Mesenteric fat pad (tissue), 1 donor: Measurements from ENCODE around the gene NFIB. TPM values are rescaled to one million over a fixed set of nuclear protein-coding genes. Genes with fewer than 3 reads are reported as not detected.

Source experiments
- DNase-seq: peaks from one replicate; pipeline ENCODE4 v3.0.0-alpha.2; 2020; ENCODE audit warnings: low spot score
- total RNA-seq: library from RNA; stranded (reverse); fragmentation: NEBNext Ultra II Directional; extraction: Animal tissue kit (Norgen Biotek cat#: 25700); gene quantifications from one replicate; pipeline ENCODE4 v1.2.1, GENCODE V29; 2021
- donor health status: DM: yes; HTN: yes; CAD: no.

NFIB gene
- total RNA-seq, 1 donor from 2014 or later: 143 TPM

GRCh38 chr9:14218253-14218652 is 95.7 kb downstream of the NFIB start:
- no peak for DNase-seq

- DNase-seq: no peak
Measured at GRCh38 chr9:14216612-14217194, 97.2 kb downstream of the NFIB start.

- DNase-seq: no peak
Measured at GRCh38 chr9:14215614-14216013, 98.3 kb downstream of the NFIB start.

DNA sequence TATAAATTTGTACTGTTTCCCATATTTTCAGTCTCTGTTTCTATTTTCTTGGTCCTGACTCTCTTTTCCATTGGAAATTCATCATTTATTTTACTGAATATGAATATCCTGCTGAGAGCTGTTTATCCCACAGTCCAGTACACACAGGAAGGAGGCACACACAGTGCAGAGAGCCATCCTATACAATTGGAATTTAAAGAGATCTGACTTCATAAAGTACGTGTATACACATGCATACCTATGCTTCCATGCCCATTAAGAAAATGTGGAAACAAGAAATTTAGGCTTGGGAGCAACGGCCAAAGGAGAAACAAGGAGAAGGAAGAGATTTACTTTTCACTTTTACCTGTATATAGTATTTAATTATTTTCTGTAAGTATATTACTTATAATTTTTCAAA is 99.2 kb downstream of the NFIB start:
- no peak for DNase-seq

DNA sequence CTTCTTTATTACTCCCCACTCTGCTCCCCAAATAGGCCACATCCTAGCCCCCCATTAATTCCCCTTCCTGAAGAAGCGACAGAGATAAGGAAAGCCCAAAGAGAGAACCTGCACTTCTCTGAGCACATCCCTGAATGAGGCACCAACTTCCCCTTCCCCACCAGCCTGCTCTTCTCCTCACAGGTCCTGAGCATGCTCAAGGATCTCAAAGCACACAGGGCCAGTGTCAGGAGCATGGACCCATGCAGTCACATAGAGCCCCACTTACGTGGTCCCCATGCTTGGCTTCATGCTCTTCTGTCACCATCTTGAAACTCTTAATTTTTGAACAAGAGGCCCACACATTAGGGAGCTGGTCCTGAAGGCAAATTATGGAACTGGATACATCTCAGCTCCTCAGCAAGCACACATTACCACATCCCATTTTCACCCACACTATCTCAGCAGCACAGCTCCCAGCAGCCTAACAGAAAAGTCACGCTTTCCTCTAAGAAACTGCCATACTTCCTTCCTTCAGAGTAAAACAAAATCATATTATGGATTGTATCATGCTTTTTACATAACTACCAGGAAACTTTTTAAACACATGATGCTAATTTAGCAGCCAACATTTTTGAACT is 99.8 kb downstream of the NFIB start:
- no peak for DNase-seq

- no peak for DNase-seq
Measured at GRCh38 chr9:14213504-14213903, 100.4 kb downstream of the NFIB start.

DNA sequence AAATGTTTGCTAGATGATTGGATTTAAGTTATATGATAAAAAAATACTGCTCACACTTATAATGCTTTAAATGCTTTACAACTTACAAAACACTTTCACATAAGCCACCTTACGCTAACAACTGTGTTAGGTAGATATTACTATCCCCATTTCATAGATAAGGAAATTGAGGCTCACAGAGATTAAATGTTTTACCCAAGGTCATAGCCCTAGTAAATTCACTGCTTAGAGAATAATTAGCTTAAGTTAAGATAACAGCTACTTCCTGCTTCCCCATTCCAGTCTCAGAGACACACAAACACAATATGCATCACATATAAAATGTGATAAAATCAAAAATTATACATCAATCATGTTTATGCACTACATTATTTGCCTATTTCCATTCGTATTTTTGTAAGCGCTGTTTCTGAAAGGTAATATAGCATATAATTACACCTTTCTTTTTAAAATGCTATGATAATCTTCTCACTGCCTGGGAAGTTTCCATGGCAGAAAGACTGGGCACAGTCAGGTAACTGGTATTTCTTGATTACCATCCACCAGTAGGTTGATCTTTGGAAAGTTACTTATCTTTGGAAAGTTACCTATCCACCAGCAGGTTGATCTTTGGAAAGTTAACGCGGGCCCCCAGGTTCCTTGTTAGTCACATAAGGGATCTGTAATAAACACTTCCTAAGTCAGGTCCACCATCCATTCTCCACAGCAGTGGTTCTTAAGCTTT is 101.1 kb downstream of the NFIB start:
- no peak for DNase-seq

DNA sequence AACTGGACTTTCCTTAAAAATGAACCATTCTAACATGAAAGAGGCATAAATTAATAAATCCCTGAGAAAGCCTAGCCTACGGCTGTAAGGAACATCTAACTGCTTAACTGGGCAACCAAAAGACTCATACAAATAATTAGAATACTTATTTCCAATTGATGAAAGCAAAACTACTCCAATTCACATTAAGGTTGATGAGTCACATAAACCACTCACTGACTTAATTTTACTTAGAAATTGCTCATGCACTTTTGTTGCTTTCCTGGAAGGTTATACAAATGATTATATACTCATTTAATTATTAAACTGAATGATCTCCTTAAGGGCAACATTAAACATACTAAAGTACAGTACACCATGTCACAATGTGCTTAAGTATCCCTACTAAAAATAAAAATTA is 101.9 kb downstream of the NFIB start:
- no peak for DNase-seq

GRCh38 chr9:14211564-14211963 is 102.4 kb downstream of the NFIB start:
- no peak for DNase-seq

DNA sequence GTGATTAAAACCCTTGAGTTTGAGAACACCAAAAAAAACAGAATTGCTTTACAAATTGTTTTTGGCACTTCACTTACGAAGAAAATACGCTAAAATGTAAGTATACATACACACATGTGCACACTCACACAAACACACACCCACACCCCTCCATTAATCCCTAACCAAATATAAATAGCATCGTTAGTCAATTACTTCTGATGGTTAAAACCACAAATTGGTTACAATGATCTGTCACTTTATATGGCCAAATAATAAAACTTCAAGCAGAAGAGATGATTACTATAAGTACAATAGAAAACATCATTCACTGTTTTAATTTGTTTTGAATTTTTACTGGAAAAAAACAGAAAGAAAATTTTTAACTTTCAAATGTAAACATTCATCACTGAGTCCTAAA is 103.5 kb downstream of the NFIB start:
- no peak for DNase-seq

DNA sequence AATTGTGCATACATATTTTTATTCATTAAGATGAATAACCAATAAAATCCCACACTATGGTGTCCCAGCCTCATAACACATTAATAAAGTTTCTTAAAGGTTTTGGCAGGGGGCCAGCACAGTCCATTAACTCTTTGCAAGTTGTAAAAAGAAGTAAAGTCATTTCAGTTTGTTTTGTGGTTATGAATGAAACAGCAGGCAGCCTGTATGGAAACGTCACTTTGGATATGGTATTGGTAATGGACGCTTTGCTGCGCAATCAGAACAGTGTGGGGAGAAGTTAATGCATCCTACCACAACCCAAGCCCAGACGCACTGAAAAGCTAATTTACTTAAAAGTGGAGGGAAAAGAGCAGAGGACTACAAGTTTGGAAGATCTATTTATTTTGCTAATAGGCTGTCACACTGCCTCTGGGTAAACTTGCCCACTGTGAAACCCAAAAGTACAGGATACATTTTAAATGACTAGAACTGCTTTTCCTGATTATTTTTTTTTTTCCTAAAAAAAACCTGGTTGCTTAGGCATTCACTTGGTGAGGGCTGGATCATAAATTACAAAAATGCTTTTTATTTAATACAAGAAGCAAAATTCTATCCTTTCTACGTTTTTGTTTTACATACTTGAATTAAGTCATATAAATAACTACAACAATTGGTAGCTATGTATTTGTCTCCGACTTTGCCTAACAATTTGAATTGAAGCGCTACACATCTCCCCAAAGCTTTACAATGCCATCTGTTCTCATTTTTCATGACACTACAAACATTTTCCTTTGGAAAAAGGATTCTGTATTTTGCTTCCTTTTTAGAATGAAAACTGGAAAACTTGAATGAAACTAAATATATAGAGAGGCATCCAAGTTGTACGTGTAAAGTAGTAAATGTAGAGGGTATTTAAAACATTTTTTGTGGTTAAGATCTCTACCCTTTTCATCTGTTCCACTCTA is 104.3 kb downstream of the NFIB start:
- no peak for DNase-seq

DNA sequence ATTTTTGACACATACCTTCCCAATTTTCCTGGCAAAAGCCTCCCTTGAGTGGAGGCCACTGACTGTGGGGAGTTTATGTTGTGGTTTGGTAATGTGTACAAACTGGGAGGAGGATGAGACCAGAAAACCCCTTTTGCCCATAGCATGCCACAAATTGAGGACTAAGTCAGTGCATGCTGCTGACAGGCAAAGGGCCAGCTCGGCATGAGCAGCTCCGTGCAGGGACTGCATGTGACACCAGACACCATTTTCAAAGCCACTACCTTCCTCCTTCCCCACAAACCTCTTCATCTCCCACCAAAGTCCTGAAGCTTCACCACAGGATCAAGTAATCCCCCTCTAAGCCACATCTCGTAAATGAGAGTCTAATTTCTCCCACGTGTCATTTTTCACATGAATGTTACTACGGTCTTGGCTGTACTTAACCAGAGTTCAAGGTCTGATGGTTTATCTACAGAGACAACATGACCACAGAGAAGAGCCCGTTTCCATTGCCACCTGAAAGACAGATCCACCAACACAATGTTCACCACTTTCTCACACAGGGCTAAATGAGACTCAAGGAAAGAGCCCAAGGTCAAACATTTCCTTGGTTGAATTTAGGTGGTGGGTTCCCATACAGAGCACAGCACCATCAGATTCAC is 106.5 kb downstream of the NFIB start:
- no peak for DNase-seq

GRCh38 chr9:14205463-14205862 is 108.5 kb downstream of the NFIB start:
- no peak for DNase-seq

- no peak for DNase-seq
Measured at GRCh38 chr9:14203356-14204056, 110.4 kb downstream of the NFIB start.

DNA sequence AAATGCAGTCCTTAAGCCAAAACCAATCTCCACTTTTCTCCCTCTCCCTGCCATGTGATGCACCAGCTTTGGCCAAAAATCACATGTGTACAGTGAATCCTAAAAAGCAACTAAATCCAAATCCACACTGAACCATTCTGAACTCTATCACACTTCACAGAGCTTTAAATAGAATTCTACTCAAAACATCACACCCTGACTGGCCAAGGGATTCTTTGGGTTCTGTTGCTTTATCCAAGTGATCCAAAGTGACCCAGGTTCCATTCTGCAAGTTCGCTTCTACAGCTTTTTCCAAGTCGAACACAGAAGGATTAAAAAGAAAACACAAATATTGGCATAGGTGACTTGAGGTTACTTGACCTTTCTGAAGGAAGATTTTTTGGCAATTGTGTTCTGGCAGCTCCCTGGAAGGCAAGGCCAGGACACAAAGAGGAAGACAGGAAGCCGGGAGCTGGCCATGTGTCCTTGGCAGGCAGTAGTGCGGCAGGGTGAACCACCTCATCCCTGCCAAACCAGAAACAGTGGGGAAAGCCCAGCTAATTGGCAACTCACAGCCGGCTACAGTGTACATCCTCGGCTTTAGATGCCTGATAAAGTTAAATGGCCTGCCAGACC is 115.0 kb downstream of the NFIB start:
- DNase-seq: no peak

GRCh38 chr9:14198047-14198840 is 115.7 kb downstream of the NFIB start:
- DNase-seq: no peak

- no peak for DNase-seq
Measured at GRCh38 chr9:14197325-14197858, 116.5 kb downstream of the NFIB start.

- DNase-seq: no peak
Measured at GRCh38 chr9:14193328-14193990, 120.5 kb downstream of the NFIB start.
